BE2C (cell line): Measurements from ENCODE around the gene SORL1.

Experiments used
- DNase-seq: peaks from one replicate; pipeline ENCODE4 v3.0.0-alpha.2; 2020
- H3K27me3 ChIP-seq: fragments of 250-450 bp; sonication (Bioruptor Pico); 2 replicates; pipeline ENCODE4 v1.5.1; 2020; ENCODE audit warnings: mild to moderate bottlenecking
- H3K36me3 ChIP-seq: fragments of 250-450 bp; sonication (Bioruptor Pico); 2 replicates; pipeline ENCODE4 v1.5.1; 2020; ENCODE audit warnings: mild to moderate bottlenecking
- H3K4me1 ChIP-seq: fragments of 250-450 bp; sonication (Bioruptor Pico); 2 replicates; pipeline ENCODE4 v1.5.1; 2020
- H3K4me3 ChIP-seq: 2 replicates; pipeline ENCODE4 v1.5.1; 2011; ENCODE audit warnings: low read depth, low read length
- H3K9me3 ChIP-seq: fragments of 250-450 bp; sonication (Bioruptor Pico); 2 replicates; pipeline ENCODE4 v1.5.1; 2020
- CTCF ChIP-seq: IDR thresholded peaks from 2 replicates; pipeline ENCODE4 v1.5.1; 2012; ENCODE audit warnings: mild to moderate bottlenecking, low read depth, low read length

The SORL1 gene

DNA sequence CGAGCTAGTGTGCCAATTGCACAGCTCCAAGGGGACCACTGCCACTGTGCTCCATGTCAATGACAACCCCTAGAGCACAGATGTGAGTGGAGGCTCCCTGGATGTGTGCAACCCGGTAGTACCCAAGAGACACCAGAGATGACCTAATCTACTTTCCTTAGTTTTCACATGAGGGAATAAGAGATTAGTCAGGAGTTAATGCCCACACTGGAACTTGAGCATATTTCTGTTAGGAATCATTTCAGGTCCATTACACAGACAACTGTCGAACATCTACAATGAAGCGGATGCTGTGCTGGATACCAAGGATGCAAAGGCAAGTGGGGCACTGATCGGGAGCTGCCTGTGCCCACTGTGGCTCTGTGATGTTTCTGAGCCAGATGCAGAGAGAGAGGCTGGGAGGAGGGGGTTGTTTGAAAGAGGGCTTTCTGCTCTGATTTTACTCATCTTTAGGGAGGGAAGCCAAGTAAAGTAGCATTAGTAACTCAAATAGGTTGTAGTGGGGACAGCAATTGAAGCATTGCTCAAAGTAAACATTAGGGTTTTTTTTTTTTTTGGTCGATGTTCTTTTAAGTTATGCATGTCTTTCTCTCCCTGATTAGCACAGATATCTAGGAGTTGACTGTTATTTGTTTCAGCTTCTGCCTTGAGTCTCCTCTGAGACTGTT lies 83.1 kb downstream of the SORL1 start:
- Histone ChIP-seq H3K9me3 (no peaks in the 10 kb centered on the region), H3K4me1 (peaks cover 4% of the 10 kb centered on the region; the same call in 1 of the 2 replicates), H3K4me3 (no peak overlapping the region), H3K36me3 (no peaks in the 10 kb centered on the region; the same call in 1 of the 2 replicates), H3K27me3 (no peaks in the 10 kb centered on the region)
- DNase-seq: no peak
- TF ChIP-seq CTCF: no peak

DNA sequence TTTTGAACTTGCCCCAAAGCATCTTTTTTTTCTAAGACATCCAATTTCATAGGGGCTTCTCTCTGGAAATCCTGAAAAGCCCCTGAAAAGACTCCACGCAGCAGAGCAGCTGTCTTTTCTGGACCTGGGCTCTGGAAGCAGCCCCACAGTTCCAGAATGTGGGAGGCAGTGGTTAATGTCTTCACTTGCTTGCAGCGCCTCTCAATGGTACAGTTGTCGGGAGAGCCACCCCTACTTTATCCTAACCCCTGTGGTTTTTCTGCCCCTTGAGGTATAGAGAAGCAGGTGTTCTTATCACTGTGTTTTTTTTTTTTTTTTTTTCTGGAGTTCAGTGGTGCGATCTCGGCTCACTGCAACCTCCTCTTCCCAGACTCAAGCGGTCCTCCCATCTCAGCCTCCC lies 84.0 kb downstream of the SORL1 start:
- DNase-seq: no peak
- Histone ChIP-seq H3K4me1 (peaks cover 4% of the 10 kb centered on the region; the same call in 1 of the 2 replicates), H3K9me3 (no peaks in the 10 kb centered on the region), H3K36me3 (no peaks in the 10 kb centered on the region; the same call in 1 of the 2 replicates), H3K27me3 (no peaks in the 10 kb centered on the region), H3K4me3 (no peak overlapping the region)
- TF ChIP-seq CTCF: no peak

DNA sequence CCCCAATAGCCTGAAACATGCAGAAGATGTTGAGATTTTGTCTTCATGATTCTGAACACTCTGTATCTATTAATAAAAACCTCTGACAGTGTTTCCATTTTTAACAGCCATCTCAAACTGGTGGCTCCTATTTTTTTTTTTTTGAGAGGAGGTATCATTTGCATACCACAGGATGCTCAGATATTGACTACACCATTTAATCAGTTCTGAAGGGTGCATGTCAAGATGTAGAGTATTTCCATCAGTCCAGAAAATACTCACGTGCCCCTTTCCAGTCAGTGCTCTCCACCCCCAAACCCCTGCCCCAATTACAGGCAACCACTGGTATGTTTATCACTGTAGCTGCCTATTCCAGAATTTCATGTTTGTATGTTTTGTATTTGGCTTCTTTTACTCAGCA lies 85.9 kb downstream of the SORL1 start:
- Histone ChIP-seq H3K4me3 (no peak overlapping the region), H3K27me3 (no peaks in the 10 kb centered on the region), H3K4me1 (peaks cover 4% of the 10 kb centered on the region; the same call in 1 of the 2 replicates), H3K9me3 (no peaks in the 10 kb centered on the region), H3K36me3 (no peaks in the 10 kb centered on the region)
- DNase-seq: no peak
- TF ChIP-seq CTCF: no peak

DNA sequence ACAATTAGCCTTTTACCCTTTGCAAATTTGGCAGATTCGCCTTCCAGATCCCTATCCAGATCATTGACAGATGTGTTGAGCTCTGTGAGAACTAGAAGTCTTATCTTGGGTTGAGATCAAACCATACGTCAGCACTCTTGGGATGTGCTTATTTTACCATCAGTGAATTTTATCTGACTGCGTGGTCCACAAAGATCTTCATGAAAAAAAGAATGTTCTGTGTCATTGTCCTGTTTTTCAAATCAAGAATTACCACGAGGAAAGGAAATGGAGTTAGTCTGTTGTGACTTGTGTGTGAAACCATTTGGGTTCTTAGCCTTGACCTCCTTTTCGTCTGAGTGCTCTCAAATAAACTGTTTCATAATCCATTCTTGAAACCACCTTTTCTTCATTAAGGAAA lies 86.9 kb downstream of the SORL1 start:
- no peaks in the 10 kb centered on the region for H3K9me3 ChIP-seq
- no peak for DNase-seq
- H3K36me3 ChIP-seq: no peaks in the 10 kb centered on the region; the same call in 1 of the 2 replicates
- no peak overlapping the region for H3K4me3 ChIP-seq
- no peak for TF ChIP-seq CTCF
- peaks cover 4% of the 10 kb centered on the region; the same call in 1 of the 2 replicates for H3K4me1 ChIP-seq
- H3K27me3 ChIP-seq: no peaks in the 10 kb centered on the region

- Histone ChIP-seq H3K9me3 (no peaks in the 10 kb centered on the region), H3K36me3 (no peaks in the 10 kb centered on the region; the same call in 1 of the 2 replicates), H3K4me3 (no peak overlapping the region), H3K27me3 (no peaks in the 10 kb centered on the region), H3K4me1 (peaks cover 4% of the 10 kb centered on the region; the same call in 1 of the 2 replicates)
- TF ChIP-seq CTCF: no peak
- DNase-seq: no peak
Observed at GRCh38 chr11:121540627-121541026, 88.5 kb downstream of the SORL1 start.

GRCh38 chr11:121543836-121544380 lies 91.8 kb downstream of the SORL1 start:
- H3K36me3 ChIP-seq: no peaks in the 10 kb centered on the region; the same call in 1 of the 2 replicates
- TF ChIP-seq CTCF: no peak

More at GRCh38 chr11:121543836-121544380, 91.8 kb downstream of the SORL1 start:
- no peaks in the 10 kb centered on the region for H3K9me3 ChIP-seq
- no peaks in the 10 kb centered on the region for H3K27me3 ChIP-seq
- no peak for DNase-seq
- H3K4me1 ChIP-seq: peaks cover 2% of the 10 kb centered on the region; the same call in 1 of the 2 replicates
- no peak overlapping the region for H3K4me3 ChIP-seq
